GM12872 (cell line): Measurements from ENCODE around the gene ADRB2.

ENCODE experiments used
- CTCF ChIP-seq: IDR thresholded peaks from 3 replicates; pipeline ENCODE4 v1.5.1; 2011; ENCODE audit warnings: low read depth, mild to moderate bottlenecking, low read length, moderate library complexity; ENCODE audit not compliant: insufficient read depth

ADRB2 gene

GRCh38 chr5:148805326-148806290 is 20.8 kb upstream of the ADRB2 start:
- no peak for TF ChIP-seq CTCF

GRCh38 chr5:148806520-148806931 is 19.9 kb upstream of the ADRB2 start:
- TF ChIP-seq CTCF = no peak

GRCh38 chr5:148807851-148808250 is 18.6 kb upstream of the ADRB2 start:
- no peak for TF ChIP-seq CTCF

GRCh38 chr5:148808864-148809642 is 17.4 kb upstream of the ADRB2 start:
- no peak for TF ChIP-seq CTCF

GRCh38 chr5:148809781-148810524 is 16.5 kb upstream of the ADRB2 start:
- no peak for TF ChIP-seq CTCF

- TF ChIP-seq CTCF = no peak
These were observed 15.6 kb upstream of the ADRB2 start for GRCh38 chr5:148810823-148811222.

- TF ChIP-seq CTCF = no peak
These were observed 14.7 kb upstream of the ADRB2 start for GRCh38 chr5:148811756-148812155.
